ENCODE results near the gene USP11. TPM values are rescaled to one million over a fixed set of nuclear protein-coding genes. Genes with fewer than 3 reads are reported as not detected.

The USP11 gene
- total and polyA plus RNA-seq, 2 of the 8 experiments (the other 6 are each of a cell fraction or from before 2014, with no cell fraction given) = 40.9 to 84.0 TPM

DNA sequence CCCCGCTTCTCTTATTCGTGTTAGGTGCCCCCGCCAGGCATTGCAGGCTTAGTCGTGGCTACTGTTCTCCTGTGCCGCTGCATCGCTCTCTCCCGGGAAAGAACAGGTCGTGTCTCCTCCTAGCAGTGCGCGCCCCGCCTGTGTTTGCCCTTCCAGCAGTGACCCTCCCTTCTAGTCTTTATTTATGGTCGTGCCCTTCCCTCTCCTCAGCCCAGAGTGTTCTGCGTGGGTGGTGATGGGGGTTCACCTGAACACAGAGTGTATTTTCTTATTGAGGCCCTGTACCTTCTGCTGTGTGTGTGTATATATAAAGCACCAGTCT, 15.2 kb downstream of the USP11 start:
- no peak for DNase-seq (ENCODE audit: low read depth in 1 of 2, low spot score in 2 of 2)
- no peak overlapping the region for H2BK20ac ChIP-seq (ENCODE audit: low read length)
- no CpG with 5 or more reads among the region's 13 CpGs for WGBS, 2 experiments (ENCODE audit: extremely low coverage in 1 of 2, insufficient coverage in 1 of 2, insufficient read length in 1 of 2, insufficient replicate concordance in 2 of 2, low coverage in 1 of 2, low lambda C conversion rate in 2 of 2, missing lambda C conversion rate in 1 of 2)
- H2AFZ ChIP-seq (ENCODE audit: low read length) = no peak overlapping the region
- H4K91ac ChIP-seq (replicated peaks; ENCODE audit: insufficient read length, low read length) = no peak overlapping the region
- H2BK120ac ChIP-seq (replicated peaks; ENCODE audit: low read depth, low read length) = no peak overlapping the region
- no peak overlapping the region for H2BK15ac ChIP-seq (ENCODE audit: low read length)
- no peaks in the 10 kb centered on the region for H3K23me2 ChIP-seq (ENCODE audit: low read depth, low read length)
- H4K8ac ChIP-seq (ENCODE audit: extremely low read depth, insufficient read depth, low read length) = no peak overlapping the region
- H2AK5ac ChIP-seq (ENCODE audit: low read depth, low read length) = no peak overlapping the region
- H3K27me3 ChIP-seq (replicated peaks in 1 of 4; ENCODE audit: control insufficient read depth in 3 of 4, extremely low read depth in 1 of 4, insufficient read depth in 3 of 4, low read length in 3 of 4) = no peaks in the 10 kb centered on the region
- no peak overlapping the region for H3K56ac ChIP-seq (replicated peaks; ENCODE audit: insufficient read length, low read depth, low read length)
- H3K18ac ChIP-seq (ENCODE audit: extremely low read depth, low read length) = no peak overlapping the region
- no peak overlapping the region for H3K27ac ChIP-seq (ENCODE audit: low read depth, low read length)
- ChIA-PET CTCF (ENCODE audit: partially characterized antibody) (no interaction called here), POLR2A (ENCODE audit: partially characterized antibody) (interaction anchor here (1.3 to 1.9 kb wide), 3 partner anchors 8 to 12 kb away, joined by 3 to 7 read pairs (median 4); no protein-coding TSS in a partner anchor)
- H4K5ac ChIP-seq (ENCODE audit: insufficient read length, low read depth, low read length) = no peak overlapping the region
- H4K20me1 ChIP-seq (replicated peaks in 1 of 2; ENCODE audit: control insufficient read depth in 1 of 2, insufficient read depth in 2 of 2, low read length in 2 of 2) = no peaks in the 10 kb centered on the region
- no peak overlapping the region for H3K4me2 ChIP-seq (ENCODE audit: insufficient read depth in 1 of 2, low read depth in 2 of 2, low read length in 2 of 2)
- no peaks in the 10 kb centered on the region for H3K79me2 ChIP-seq (ENCODE audit: control insufficient read depth in 1 of 2, insufficient read depth in 2 of 2, low read length in 2 of 2)
- H3K14ac ChIP-seq (ENCODE audit: insufficient read length) = no peak overlapping the region
- H3K36me3 ChIP-seq (ENCODE audit: control insufficient read depth in 2 of 4, insufficient read depth in 4 of 4, low read length in 3 of 4) = peaks cover 5 to 32% (median 23%) of the 10 kb centered on the region in 4 experiments; a peak in 6 of 8 replicates
- no peaks in the 10 kb centered on the region for H3K9me3 ChIP-seq (ENCODE audit: insufficient read depth in 2 of 2, low read depth in 1 of 2, low read length in 1 of 2)
- no peak overlapping the region for H3K4ac ChIP-seq (replicated peaks; ENCODE audit: insufficient read length, low read depth, low read length)
- no peak overlapping the region for H3K23ac ChIP-seq (ENCODE audit: insufficient read length)
- H2BK5ac ChIP-seq (ENCODE audit: low read depth, low read length) = no peak overlapping the region
- FAIRE-seq = no peak
- H3K4me3 ChIP-seq (ENCODE audit: extremely low read depth in 1 of 4, insufficient read depth in 2 of 4, low read depth in 3 of 4, low read length in 4 of 4) = no peak overlapping the region
- no peaks in the 10 kb centered on the region for H3K4me1 ChIP-seq (replicated peaks in 1 of 4; ENCODE audit: control insufficient read depth in 3 of 4, insufficient read depth in 4 of 4, low read length in 3 of 4)
- no peak overlapping the region for H2BK12ac ChIP-seq (ENCODE audit: low read depth, low read length)
- no peak overlapping the region for H3K9ac ChIP-seq (replicated peaks in 1 of 4; ENCODE audit: extremely low read depth in 1 of 4, low read depth in 3 of 4, low read length in 3 of 4)
- no peaks in the 10 kb centered on the region for H3K79me1 ChIP-seq (ENCODE audit: low read depth, low read length)
- TF ChIP-seq SIX5 (IDR thresholded peaks at IDR 0.05; ENCODE audit: low read depth, low read length) (no peak), FOSL1 (IDR thresholded peaks at IDR 0.05; ENCODE audit: insufficient read depth, low read depth, low read length) (no peak), TAF7 (optimal IDR thresholded peaks at IDR 0.05; ENCODE audit: borderline replicate concordance, low read depth, low read length) (no peak), ASH2L (IDR thresholded peaks at IDR 0.05; ENCODE audit: low read length) (no peak), NRF1 (IDR thresholded peaks at IDR 0.05; ENCODE audit: low read depth, low read length) (no peak), CBX5 (IDR thresholded peaks at IDR 0.05; ENCODE audit: low read depth, low read length) (no peak), KDM5A (IDR thresholded peaks at IDR 0.05; ENCODE audit: low read length) (no peak)

Measured in H1 (cell line).